Aorta (tissue), 5 donors: ENCODE results near the gene ACTL8. TPM values are rescaled to one million over a fixed set of nuclear protein-coding genes. Genes with fewer than 3 reads are reported as not detected.

Experiments
- ATAC-seq: fragments of 200-7000 bp; cut with Tn5 transposase; one replicate; pipeline ENCODE4 v1.9.1; 2022; ENCODE audit warnings: moderate library complexity; ENCODE audit not compliant: low FRiP score
- DNase-seq, 2 donors: peaks; one replicate each; pipeline ENCODE4 v3.0.0-alpha.2; 2020
- H3K27ac ChIP-seq, 2 donors: one replicate each; pipeline ENCODE4 v1.5.1; 2013; ENCODE audit warnings: low read length in 2 of 2, mild to moderate bottlenecking in 2 of 2, moderate library complexity in 2 of 2, control low read depth in 1 of 2, inconsistent platforms in 1 of 2, low read depth in 1 of 2
- H3K27me3 ChIP-seq, 2 donors: one replicate each; pipeline ENCODE4 v1.6.1; 2013; ENCODE audit warnings: control low read depth in 1 of 2, low read length in 1 of 2, mild to moderate bottlenecking in 1 of 2, moderate library complexity in 1 of 2; ENCODE audit not compliant: insufficient read depth in 2 of 2, control insufficient read depth in 1 of 2
- H3K36me3 ChIP-seq, 2 donors: one replicate each; pipeline ENCODE4 v1.6.1; 2013; ENCODE audit warnings: control low read depth in 1 of 2, low read length in 1 of 2, mild to moderate bottlenecking in 1 of 2; ENCODE audit not compliant: insufficient read depth in 2 of 2, control insufficient read depth in 1 of 2
- H3K4me1 ChIP-seq, 2 donors: one replicate each; pipeline ENCODE4 v1.6.1; 2013; ENCODE audit warnings: low read length in 2 of 2, control low read depth in 1 of 2, mild to moderate bottlenecking in 1 of 2, moderate library complexity in 1 of 2; ENCODE audit not compliant: insufficient read depth in 2 of 2, control insufficient read depth in 1 of 2
- H3K4me3 ChIP-seq, 2 donors: one replicate each; pipeline ENCODE4 v1.5.1; 2013; ENCODE audit warnings: low read length in 2 of 2, control low read depth in 1 of 2, mild to moderate bottlenecking in 1 of 2
- H3K9me3 ChIP-seq: one replicate; pipeline ENCODE4 v1.6.1; 2013; ENCODE audit warnings: mild to moderate bottlenecking, low read length; ENCODE audit not compliant: control insufficient read depth
- WGBS, 2 donors: extraction: QIAGEN DNeasy Blood & Tissue Kit; methylation state at CpG; one replicate each; pipeline ENCODE4 v1.1.7; 2013; 5-methylcytosine and 5-hydroxymethylcytosine counted together
- intact Hi-C, 2 donors: fragments of 100-400 bp; cut with DNase I; formaldehyde crosslinking; loops; one replicate each; pipeline versions ENCODE4 v1.14.2 to v1.15.0; 2022
- polyA plus RNA-seq, 2 donors: library from polyadenylated mRNA; stranded (reverse); fragments of 200-250 nt; gene quantifications; one replicate each; pipeline ENCODE4 v1.2.3, GENCODE V29; 2013
- total RNA-seq, 2 donors: library from RNA; stranded (reverse); fragmentation: NEBNext Ultra II Directional; extraction: Animal tissue kit (Norgen Biotek cat#: 25700); gene quantifications; one replicate each; pipeline ENCODE4 v1.2.1, GENCODE V29; 2021
- donor health status: healthy with polysubstance abuse.
- donor health status: Bipolar disorder and iron deficiency.
- donor health status: DM: no; HTN: no; CAD: no.
- donor health status: DM: no; HTN: no; CAD: no.
- donor health status: DM: yes; HTN: yes; CAD: no.

ACTL8 gene
- total and polyA plus RNA-seq, 4 donors = not detected

DNA sequence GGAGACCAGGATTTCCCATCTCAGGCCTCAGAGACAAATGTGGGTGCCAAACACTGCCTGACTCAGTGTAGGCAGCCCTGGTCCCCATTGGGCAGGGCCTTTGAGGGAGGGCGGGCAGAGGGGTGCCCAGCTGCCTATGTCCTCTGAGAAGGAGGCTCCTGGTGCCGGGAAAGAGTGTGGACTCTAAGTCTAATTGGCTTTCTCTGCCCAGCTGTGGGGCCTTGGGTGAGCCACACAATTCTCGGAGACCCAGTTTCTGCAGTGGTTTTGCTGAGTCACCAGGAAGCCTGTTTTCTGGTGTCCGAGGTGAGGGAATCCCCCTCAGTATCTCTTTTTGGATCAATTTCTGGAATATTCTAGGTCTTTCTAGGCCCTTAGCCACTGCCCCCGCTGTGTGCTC is 35.3 kb upstream of the ACTL8 start:
- no peak for DNase-seq
- intact Hi-C loops = no loop called here
- H3K4me3 ChIP-seq = no peak overlapping the region
- no peak overlapping the region for H3K27ac ChIP-seq
- H3K27me3 ChIP-seq = no peaks in the 10 kb centered on the region
- no peaks in the 10 kb centered on the region for H3K4me1 ChIP-seq
- WGBS, 2 donors = 92 to 93% methylated on average over 5 of the region's 5 CpGs
- H3K36me3 ChIP-seq = no peaks in the 10 kb centered on the region
- no peak for ATAC-seq
- H3K9me3 ChIP-seq = no peaks in the 10 kb centered on the region

DNA sequence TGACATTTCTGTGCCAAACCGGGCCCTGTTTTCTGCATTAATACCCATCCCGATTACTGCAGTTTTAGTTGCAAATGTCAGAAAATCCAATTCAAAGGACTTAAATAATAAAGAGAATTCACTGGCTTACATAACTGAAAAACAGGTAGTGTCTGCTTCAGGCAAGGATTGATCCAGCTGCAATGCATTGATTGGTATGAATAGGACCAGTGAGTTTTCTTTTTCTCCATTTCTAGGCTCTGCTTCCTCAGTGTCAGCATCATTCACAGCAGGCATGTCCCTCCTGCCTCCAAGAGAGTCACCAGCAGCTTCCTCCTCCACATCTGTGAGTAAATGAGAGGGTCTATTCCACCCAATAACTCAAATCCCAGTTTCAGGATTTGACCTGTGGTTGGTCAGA is 33.7 kb upstream of the ACTL8 start:
- Histone ChIP-seq H3K4me1 (no peaks in the 10 kb centered on the region), H3K9me3 (no peaks in the 10 kb centered on the region), H3K4me3 (no peak overlapping the region), H3K36me3 (no peaks in the 10 kb centered on the region), H3K27me3 (no peaks in the 10 kb centered on the region), H3K27ac (no peak overlapping the region)
- WGBS, 2 donors = 98 to 99% methylated on average over 2 of the region's 2 CpGs
- no peak for ATAC-seq
- intact Hi-C loops = no loop called here
- DNase-seq = no peak

DNA sequence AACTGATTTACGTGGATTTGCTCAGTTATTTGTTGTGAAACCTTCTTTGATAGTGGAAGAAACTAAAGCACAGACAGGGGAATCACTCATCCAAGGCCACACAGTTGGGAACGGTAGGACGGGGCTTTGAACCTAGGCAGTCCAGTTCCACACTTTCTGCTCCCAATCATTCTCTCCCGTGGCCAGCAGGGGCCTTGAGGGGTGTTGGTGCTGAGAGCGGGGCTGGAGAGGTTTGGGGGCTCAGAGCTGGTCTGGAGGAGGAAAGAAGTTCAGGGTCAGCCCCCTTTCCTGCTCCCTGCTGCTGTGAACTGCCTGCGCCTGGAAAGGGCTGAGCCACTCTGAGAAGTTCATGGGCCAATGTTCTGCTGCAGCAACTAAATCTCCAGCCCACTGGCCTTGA is 31.4 kb upstream of the ACTL8 start:
- Histone ChIP-seq H3K9me3 (no peaks in the 10 kb centered on the region), H3K27me3 (no peaks in the 10 kb centered on the region), H3K4me3 (no peak overlapping the region), H3K36me3 (no peaks in the 10 kb centered on the region), H3K4me1 (no peaks in the 10 kb centered on the region), H3K27ac (no peak overlapping the region)
- no peak for ATAC-seq
- intact Hi-C loops = no loop called here
- DNase-seq = no peak
- 51 to 52% methylated on average over 6 of the region's 6 CpGs for WGBS, 2 donors

DNA sequence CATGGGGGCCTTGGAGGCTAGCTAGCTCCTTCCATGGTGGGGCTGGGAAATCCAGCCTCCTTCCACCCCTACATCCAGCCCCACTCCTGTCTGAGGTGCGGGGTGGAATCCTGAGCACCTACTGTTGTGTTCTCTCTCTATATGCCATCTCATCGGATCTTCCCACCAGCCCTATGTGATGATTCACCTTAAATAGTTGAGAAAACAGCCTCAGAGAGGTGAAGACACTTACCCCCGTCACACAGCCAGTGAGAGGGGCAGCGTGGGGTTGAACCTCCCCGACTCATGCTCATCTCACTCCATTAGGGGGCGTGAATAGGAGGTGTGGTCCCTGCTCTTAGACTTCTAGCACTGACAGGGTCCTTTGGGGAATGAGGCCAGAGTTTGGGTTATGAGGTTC is 31.0 kb upstream of the ACTL8 start:
- H3K4me3 ChIP-seq = no peak overlapping the region
- ATAC-seq = no peak
- H3K36me3 ChIP-seq = no peaks in the 10 kb centered on the region
- intact Hi-C loops = no loop called here
- no peaks in the 10 kb centered on the region for H3K9me3 ChIP-seq
- no peak overlapping the region for H3K27ac ChIP-seq
- H3K4me1 ChIP-seq = no peaks in the 10 kb centered on the region
- no peak for DNase-seq
- H3K27me3 ChIP-seq = no peaks in the 10 kb centered on the region
- WGBS, 2 donors = 81 to 85% methylated on average over 6 of the region's 6 CpGs

DNA sequence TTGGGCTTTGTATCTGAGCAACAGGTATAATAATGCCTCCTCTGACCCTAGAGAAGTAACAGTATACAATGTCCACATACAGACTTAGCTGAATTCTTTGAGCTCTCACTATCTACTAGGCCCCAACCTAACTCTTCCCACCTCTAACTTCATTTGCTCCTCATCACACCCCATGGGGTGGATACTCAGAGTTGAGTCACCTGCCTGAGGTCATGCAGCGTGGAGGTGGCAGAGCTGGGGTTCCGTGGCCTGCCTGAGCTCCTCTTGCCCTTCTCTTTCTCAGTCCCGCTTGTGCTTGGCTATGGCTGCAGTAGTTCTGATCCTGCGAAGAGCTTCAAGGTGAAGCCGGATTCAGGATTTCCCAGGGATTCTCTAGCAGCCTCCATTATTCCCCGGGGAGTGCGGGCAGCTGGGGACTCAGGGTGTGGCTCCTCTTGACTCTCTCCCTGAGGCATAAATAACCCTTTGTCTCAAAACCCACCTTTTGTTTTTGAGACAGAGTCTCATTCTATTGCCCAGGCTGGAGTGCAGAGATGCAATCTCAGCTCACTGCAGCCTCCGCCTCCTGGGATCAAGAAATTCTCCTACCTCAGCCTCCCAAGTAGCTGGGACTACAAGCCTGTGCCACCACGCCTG is 29.9 kb upstream of the ACTL8 start:
- intact Hi-C loops = no loop called here
- no peak overlapping the region for H3K27ac ChIP-seq
- ATAC-seq = no peak
- H3K27me3 ChIP-seq = no peaks in the 10 kb centered on the region
- 94 to 97% methylated on average over 9 of the region's 9 CpGs for WGBS, 2 donors
- no peak overlapping the region for H3K4me3 ChIP-seq
- H3K9me3 ChIP-seq = no peaks in the 10 kb centered on the region
- no peaks in the 10 kb centered on the region for H3K4me1 ChIP-seq
- H3K36me3 ChIP-seq = no peaks in the 10 kb centered on the region
- no peak for DNase-seq

DNA sequence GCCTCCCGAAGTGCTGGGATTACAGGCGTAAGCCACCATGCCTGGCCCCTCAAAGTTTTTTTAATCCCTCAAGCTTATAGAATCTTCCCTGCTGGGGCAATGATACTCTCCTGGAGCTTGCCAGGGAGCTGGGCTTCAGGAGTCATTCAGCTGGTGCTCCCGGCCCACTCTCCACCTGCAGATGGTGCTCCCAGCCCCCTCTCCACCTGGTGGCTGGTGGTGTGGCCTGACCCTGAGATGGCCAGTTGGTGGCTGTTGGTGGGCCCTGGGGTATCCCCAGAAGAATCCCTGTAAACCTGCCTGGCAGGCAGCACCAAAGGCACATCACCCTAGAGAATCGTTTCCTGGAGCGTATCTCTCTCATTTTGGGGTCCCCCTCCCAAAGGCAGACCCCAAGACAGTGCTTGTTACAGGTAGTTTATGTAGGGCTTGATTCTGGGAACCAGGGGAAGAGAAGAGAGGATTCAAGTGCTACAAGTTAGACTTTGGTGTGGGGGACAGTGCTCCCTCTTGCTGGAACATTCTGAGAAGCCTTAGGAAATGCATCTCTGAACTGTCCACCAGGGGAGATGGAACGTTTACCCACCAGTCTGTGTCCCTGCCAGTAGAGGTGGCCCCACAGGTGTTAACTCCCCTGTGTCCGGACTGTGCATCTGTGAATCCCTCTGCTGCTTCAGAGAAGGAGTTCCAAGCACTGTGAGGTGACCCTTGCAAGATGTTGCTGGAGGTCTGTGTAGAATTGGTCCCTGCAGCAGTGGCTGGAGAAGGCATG is 29.1 kb upstream of the ACTL8 start:
- ATAC-seq (no peak), DNase-seq (no peak)
- WGBS, 2 donors = 71 to 73% methylated on average over 7 of the region's 7 CpGs
- Histone ChIP-seq H3K27ac (no peak overlapping the region), H3K36me3 (no peaks in the 10 kb centered on the region), H3K27me3 (no peaks in the 10 kb centered on the region), H3K9me3 (no peaks in the 10 kb centered on the region), H3K4me1 (no peaks in the 10 kb centered on the region), H3K4me3 (no peak overlapping the region)
- intact Hi-C loops = no loop called here

DNA sequence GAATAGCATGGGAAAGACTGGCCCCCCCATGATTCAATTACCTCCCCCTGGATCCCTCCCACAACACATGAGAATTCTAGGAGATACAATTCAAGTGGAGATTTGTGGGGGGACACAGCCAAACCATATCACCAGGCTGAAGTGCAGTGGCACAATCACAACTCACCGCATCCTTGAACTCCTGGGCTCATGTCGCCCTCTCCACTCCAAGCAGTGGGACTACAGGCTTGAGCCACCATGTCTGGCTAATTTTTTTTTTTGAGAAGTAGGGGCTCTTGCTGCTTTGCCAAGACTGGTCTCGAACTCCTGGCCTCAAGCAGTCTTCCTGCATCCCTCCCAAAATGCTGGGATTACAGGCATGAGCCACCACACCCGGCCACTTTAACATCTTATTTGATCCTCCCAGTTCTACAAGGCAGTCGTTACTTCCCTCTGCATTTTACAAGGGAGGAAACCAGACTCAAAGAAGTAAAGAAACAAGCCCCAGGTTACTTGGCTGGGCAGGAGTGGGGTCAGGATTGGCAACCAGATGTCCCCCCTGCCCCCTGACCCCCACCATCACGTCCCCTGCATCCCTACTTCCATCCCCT is 26.9 kb upstream of the ACTL8 start:
- Histone ChIP-seq H3K27me3 (no peaks in the 10 kb centered on the region), H3K4me1 (no peaks in the 10 kb centered on the region), H3K27ac (no peak overlapping the region), H3K4me3 (no peak overlapping the region), H3K9me3 (no peaks in the 10 kb centered on the region), H3K36me3 (no peaks in the 10 kb centered on the region)
- ATAC-seq (no peak), DNase-seq (no peak)
- intact Hi-C loops = no loop called here
- 88 to 89% methylated on average over 6 of the region's 6 CpGs for WGBS, 2 donors

DNA sequence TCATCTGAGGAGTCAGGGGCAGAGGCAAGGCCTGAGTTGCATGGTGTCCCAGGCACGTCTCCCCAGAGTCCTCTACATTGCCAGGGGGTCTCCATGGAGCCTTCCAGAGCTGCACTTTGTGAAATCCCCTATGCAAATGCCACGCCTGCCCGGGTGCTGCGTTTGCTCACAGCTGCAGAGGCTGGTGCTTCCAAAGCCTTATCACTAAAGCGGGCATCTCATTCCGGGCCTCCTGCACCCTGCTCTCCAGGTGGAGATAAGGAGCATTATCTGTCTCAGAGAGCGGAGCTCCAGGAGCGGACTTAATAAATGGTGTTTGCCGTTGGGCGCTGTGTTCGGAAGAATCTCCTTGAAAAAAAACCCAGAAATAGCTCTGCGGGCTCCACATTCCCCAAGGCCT is 25.9 kb upstream of the ACTL8 start:
- no peaks in the 10 kb centered on the region for H3K27me3 ChIP-seq
- intact Hi-C loops = no loop called here
- no peak overlapping the region for H3K27ac ChIP-seq
- DNase-seq (no peak), ATAC-seq (no peak)
- H3K4me3 ChIP-seq = no peak overlapping the region
- H3K9me3 ChIP-seq = no peaks in the 10 kb centered on the region
- no peaks in the 10 kb centered on the region for H3K4me1 ChIP-seq
- no peaks in the 10 kb centered on the region for H3K36me3 ChIP-seq
- WGBS, 2 donors = 88 to 89% methylated on average over 12 of the region's 12 CpGs

DNA sequence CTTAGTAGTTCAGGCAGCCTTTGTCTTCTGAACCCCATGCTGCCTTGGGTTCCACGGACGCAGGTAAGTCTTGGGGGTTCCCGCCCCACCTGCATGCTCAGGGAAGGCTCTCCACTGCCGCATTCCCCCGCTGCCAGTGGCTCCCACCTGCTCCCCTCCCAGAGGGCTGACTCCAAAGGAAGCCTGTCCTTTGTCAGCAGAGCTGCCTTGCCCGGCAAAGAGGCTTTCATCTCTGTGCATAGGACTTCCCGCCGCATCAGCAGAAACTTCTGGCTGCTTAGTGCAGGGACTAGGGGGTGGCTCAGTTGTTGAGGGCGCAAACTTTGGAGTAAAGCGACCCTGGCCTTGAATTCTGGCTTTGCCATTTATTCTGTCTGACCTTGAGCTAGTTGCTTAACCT is 25.2 kb upstream of the ACTL8 start:
- Histone ChIP-seq H3K27ac (no peak overlapping the region), H3K9me3 (no peaks in the 10 kb centered on the region), H3K4me1 (no peaks in the 10 kb centered on the region), H3K36me3 (no peaks in the 10 kb centered on the region), H3K27me3 (no peaks in the 10 kb centered on the region), H3K4me3 (no peak overlapping the region)
- intact Hi-C loops = loop anchor here in 1 of 2 donors (10.0 kb wide), 1 partner anchor 155 kb away; no protein-coding TSS in a partner anchor
- 81 to 83% methylated on average over 10 of the region's 10 CpGs for WGBS, 2 donors
- no peak for ATAC-seq
- DNase-seq = no peak
